Measurements from ENCODE around the gene PDE4A.
"Not testable (repeated sequence)": the region's sequence is repeated elsewhere in the genome, so short reads cannot be mapped to it uniquely, and the experiment has no call there.

PDE4A gene

DNA sequence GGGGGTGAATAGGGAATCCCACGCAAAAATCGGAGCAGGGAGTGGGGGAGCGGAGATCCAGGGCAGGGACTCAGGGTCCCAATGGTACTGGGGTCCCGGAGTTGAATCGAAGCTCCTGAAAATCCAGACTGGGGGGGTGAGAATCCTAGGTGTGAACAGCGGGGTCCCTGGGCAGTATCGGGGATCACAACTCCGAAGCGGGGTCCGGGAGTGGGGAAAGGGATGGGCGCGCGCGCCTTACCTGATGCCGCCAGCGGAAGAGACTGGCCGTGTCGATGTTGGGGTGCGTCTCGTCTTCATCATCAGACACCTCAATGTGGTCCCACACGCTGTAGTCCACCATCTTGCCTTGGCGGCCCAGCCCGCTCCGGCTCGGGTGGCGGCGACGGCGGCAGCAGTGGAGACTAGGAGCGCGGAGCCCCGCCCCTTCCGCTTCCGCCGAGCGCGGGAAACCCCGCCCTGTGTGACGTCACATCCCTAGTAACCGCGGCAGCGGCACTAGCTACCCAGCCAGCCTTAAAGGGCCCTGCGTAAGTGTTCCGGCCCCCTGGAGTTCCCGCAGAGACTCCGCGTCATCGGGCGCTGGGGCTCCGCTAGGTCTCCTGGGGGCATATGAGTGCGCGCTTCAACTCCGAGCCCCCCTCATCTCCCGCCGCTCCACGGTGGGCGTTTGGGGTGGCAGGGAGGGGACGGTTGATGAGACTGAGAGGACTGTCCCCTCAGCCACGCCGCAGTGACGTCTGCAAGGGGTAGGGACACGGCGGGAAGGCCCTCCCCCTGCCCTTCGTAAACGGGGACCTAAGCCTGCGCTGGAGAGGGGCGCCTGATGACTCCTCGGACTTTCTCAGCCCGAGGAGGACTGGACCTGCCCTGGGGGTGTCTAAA lies 17.0 kb upstream of the PDE4A start, which contains the start of gene CDC37:
Gene CDC37, minus strand, starts transcription at position 406 of the 885 bp plus-strand sequence. Its CDS starts 63 bp downstream, at position 343.
- peak; percentile 98 for DNase-seq (ENCODE audit: low read depth)

GRCh38 chr19:10404888-10405820 lies 15.2 kb upstream of the PDE4A start:
- no peak for DNase-seq (ENCODE audit: low read depth)

- no peak for DNase-seq (ENCODE audit: low read depth)
Measured at GRCh38 chr19:10406191-10406590, 14.1 kb upstream of the PDE4A start.

DNA sequence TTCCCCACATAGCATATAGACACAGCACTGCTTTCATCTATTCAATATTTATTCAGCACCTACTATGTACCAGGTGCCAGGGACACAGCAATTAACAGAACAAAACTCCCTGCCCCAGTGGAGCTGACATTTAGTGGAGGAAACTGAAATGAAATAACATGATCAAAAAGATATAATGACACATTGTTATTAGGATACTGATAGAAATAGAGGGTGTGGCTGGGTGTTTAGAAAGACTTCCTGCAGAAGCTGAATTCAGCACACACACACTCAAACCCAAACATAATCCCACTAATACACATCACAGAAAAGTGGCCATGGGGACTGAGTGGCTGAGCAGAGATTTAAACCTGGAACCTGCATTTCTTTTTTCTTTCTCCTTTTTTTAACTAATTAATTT lies 13.2 kb upstream of the PDE4A start:
- no peak for DNase-seq (ENCODE audit: low read depth)

- DNase-seq (ENCODE audit: low read depth): no peak
Measured at GRCh38 chr19:10408511-10409283, 11.6 kb upstream of the PDE4A start.

DNA sequence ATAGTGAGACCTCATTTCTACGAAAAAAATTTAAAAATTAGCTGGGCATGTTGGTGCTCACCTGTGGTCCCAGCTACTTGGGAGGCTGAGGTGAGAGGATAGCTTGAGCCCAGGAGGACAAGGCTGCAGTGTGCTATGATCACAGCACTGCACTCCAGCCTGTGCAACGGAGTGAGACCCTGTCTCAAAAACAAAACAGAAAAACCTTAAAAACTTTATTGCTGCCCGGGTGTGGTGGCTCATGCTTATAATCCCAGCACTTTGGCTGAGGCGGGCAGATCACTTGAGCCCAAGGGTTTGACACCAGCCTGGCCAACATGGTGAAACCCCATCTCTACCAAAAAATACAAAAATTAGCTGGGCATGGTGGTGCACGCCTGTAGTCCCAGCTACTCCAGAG lies 9.1 kb upstream of the PDE4A start:
- DNase-seq (ENCODE audit: low read depth): not testable (repeated sequence)

DNA sequence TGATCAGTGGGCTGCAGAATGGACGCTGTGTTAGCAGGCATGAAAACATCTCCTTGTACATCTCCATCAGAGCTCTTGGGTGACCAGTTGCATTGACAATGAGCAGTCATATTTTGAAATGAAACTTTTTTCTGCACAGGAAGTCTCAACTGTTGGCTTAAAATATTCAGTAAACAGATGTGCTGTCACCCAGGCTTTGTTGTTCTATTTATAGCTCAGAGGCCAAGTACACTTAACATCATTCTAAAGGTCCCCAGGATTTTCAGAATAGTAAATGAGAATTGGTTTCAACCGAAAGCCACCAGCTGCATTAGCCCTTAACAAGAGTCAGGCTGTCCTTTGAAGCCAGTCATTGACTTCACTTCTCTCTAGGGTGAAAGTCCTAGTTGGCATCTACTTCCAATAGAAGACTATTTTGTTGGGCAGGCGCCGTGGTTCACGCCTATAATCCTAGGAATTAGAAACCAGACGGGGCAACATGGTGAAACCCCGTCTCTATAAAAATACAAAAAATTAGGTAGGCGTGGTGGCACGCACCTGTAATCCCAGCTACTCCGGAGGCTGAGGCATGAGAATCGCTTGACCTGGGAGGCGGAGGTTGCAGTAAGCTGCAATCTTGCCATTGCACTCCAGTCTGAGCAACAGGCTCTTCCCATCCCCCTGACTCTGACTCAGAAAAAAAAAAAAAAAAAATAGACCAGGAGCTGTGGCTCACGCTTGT lies 7.9 kb upstream of the PDE4A start:
- no peak for DNase-seq (ENCODE audit: low read depth)

DNA sequence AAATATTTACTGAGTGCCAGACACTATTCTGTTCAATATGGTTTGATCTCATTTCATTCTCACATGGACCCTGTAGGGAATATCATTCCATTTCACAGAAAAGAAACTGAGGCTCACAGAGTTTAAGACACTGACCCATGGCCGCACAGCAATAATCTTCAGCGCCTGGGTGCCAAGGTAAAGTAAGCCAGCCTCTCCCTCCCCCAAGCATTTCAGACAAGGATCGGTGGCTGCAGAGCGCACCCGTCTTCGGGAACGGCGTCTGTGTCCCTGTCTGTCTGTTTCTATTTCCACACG lies 4.3 kb upstream of the PDE4A start:
- DNase-seq (ENCODE audit: low read depth): no peak

DNA sequence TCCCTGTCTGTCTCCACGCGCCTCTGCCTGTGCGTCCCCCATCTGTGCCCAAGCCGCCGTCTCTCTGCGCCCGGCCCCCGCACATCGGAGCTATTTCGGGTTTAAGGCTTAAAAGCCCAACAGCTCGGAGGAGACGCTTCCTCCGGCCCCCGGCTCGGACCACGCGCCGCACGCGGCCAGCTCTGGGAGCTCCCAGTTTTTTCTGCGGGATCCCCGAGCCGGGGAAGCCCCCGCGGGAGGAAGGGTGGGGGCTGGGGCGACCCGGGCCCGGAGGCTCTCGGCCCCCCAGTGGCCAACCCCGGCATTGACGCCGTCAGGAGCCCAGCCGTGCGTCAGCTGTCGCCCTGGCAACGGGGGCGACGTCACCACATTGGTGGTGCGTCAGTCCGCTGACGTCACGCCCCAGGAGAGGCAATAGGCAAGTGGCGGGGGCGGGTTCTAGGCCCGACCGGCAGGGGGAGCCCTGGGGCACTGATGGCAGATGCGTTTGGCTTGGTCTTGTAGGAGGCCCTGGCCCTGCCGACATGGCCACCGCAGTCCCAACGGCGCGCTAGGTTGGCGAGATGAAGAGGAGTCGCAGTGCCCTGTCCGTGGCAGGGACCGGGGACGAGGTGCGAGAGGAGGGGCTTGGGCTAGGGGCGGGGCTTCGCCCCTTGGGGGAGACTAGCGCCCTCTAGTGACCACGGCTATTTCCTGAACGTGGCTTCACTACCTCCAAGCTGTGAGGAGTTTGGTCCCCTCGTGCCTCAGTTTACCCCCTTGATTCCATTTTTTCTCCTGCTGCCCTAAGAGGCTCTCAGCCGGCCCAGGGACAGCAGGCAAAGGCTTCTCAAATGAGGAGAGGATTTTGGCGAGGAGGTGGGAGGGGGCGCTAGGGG lies 3.7 kb upstream of the PDE4A start:
- peak; percentile 91 for DNase-seq (ENCODE audit: low read depth)

DNA sequence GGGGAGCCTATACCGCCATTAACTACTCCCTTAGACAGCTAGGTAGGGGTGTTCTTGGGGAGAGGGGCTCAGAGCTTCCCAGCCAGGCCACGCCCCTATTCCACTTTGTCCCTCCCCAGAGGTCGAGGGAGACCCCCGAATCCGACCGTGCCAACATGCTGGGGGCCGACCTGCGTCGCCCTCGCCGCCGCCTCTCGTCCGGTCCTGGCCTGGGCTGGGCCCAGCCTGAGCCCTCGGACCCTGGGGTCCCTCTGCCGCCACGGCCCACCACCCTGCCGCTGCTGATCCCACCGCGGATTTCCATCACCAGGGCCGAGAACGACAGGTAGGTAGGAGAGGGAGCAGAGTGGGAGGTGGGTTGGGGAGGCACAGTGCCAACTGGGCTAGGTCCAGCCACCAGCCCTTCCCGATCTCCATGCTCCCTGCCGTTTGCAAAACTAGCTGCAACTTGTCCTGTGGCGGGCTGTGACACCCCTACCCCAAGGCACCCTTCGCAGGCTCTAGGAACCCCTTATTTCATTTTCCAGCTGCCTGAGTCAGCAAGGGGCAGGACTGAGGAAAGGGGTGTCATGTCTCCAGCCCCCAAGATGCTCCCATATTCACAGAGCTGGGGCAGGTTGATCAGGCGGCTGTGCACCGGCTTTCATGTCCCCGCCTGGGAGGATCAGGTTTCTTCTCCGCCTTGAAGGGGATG lies 2.6 kb upstream of the PDE4A start:
- peak; percentile 32 for DNase-seq (ENCODE audit: low read depth)

DNA sequence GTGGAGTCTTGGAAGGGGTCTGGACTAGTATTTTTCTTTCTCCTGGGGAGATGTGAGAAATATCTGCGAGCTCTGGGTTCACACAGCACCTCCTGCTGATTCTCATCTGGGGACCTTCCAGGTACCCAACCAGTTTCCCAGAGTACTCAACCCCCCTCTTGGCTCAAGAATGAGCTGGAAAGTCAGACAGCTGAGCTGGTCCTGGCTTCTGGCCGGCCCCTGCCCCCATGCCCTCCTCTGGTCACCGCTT lies 2.2 kb upstream of the PDE4A start:
- no peak for DNase-seq (ENCODE audit: low read depth)

DNA sequence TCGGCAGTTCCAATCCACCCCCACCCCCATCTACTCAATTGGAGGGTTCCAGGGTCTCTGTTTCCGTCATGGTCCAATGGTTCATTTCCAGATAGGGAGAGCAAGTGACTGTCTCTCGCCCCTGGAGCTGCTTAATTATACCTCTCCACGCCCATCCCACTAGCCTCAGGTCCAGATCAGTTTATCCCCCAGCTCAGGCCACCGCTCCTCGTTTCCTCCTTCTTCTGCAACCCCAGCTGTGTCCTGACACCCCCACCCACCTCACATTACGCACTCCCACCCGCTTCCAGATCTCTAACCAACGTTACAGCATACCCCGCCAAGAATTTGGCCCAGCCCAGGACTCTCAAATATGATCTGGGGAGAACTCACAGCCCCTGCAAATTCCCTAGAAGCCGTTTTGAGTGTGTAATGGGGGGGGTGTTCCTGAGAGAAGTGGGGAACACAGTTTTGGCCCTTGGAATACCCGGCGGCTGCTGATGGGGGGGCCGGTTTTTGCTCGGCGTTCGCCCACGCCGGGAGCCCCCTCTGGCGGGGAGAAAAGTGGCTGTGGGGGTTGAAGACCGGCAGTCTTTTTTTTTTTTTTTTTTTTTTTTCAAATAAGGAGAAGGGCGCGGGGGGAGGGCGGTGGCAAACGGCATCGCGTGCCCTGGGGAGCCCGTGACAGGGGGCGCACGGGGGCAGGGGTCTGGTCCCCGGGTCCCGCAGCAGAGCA lies 1.7 kb upstream of the PDE4A start:
- DNase-seq (ENCODE audit: low read depth): peak; percentile 13

- DNase-seq (ENCODE audit: low read depth): peak; percentile 49
Measured at GRCh38 chr19:10419200-10419645, 1.1 kb upstream of the PDE4A start.

DNA sequence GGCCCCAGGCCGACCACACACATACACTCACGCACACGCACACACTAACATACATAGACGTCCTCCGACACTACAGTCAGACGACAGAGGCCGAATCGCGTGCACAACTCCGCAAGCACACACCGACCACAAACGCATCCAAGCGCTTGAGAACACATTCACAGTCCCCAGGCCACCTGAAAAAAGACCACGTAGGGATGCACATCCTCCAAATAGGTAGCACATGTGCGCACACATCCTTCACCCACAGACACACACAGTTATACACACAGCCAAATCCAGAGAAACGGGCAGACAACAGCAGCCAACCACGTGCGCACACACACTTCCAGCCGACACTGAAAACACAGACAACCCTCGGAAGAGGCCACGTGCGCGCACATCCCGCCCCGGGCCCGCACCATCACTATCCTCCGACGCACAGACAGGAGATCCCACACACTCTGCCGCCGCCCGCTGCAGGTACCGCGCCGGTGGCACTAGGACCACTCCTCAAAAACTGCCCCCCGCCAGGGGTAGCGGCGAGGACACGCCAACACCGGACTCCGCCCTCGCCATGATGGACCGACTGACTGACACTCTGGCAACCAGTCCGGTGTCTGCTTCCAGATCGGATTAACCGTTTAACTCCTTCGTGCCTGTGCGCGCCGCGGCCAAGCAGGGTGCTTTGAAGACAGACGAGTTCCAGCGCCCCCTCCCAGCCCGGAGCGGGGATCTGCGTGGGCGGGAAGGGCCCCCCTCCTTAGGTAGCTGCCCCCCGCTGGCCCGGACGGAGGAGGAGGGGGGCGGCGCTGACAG lies 493 bp upstream of the PDE4A start:
- peak; percentile 65 for DNase-seq (ENCODE audit: low read depth)

GRCh38 chr19:10421240-10422045 lies 1.1 kb downstream of the PDE4A start:
- DNase-seq (ENCODE audit: low read depth): no peak

- no peak for DNase-seq (ENCODE audit: low read depth)
Measured at GRCh38 chr19:10422046-10422461, 1.7 kb downstream of the PDE4A start.

- DNase-seq (ENCODE audit: low read depth): no peak
Measured at GRCh38 chr19:10422846-10423245, 2.5 kb downstream of the PDE4A start.
